ENCODE data around the gene COA1.
"Not testable (repeated sequence)": the region's sequence is repeated elsewhere in the genome, so short reads cannot be mapped to it uniquely, and the experiment has no call there.

Gene COA1

DNA sequence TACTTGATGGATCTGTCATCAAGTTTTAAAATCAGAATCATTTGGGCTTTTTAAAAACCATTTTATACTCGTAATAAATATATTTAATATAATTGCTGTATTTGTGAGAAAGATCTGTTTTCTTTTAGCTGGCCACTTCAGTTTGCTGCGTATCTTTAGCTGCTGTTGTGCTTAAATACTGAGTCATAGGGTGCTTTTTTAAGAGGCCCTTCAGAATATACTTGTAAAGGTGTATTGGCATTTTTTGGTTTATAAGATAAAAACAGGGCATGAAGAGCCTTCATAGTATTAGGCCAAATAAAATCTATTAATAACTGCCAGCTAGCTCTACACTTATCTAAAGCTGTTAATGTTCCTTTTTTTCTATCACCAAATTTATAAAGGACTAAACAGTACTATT is 102.6 kb downstream of the COA1 start:
- DNase-seq (ENCODE audit: low read depth), result no peak

DNA sequence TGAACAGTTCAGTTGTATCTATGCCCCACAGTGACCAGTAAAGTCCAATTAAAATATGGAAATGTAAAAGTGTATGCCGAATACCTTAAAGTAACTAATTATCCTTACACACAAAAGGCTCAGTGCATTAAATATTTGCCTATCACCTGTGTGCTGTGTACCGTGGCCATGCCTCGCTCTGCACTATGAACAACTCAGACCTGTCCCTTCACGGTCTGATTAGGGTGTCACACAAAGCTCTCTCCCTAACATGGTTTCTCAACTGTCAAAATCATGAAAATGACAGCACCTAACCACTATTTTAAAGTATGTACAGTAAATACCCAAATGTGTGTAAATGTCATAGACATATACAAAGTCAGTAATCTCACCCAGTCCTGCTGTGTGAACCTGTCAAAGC is 103.3 kb downstream of the COA1 start:
- no peak for DNase-seq (ENCODE audit: low read depth)

DNA sequence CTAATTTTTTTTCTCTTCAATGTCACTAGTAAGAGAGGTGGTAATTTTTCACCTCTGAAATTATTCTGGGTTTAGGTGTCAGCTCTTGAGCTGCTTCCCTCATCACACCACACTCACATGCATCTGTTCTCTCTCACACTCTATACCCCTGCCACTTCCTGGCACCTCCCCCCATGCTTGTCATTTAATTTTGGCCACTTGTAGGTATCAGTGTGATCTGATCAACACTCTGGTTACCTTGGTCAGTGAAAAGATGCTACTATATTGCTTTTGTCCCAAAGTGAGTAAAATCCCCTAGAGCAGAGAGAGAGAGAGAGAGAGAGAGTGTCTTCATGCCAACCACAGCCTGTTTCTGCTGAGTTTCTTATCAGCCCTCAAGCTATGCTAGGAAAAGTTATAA is 103.9 kb downstream of the COA1 start:
- no peak for DNase-seq (ENCODE audit: low read depth)

DNA sequence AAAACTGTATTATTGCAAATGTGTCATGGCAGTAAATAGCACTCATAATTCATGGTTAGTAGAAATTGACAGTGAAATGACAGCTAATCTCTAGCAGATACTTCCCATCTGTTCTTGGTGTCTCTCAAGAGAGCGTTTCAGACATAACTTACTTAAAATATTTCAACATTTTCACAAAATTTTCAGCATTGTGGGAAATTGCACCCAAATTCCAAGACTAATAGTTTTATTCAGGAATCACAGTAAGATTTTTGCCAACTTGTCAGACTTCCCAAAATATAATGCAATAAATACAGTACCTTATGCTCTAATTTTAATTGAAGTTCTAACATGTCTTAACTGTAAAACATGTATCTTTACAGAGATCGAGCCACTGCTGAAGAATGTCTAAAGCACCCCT is 105.2 kb downstream of the COA1 start:
- no peak for DNase-seq (ENCODE audit: low read depth)

DNA sequence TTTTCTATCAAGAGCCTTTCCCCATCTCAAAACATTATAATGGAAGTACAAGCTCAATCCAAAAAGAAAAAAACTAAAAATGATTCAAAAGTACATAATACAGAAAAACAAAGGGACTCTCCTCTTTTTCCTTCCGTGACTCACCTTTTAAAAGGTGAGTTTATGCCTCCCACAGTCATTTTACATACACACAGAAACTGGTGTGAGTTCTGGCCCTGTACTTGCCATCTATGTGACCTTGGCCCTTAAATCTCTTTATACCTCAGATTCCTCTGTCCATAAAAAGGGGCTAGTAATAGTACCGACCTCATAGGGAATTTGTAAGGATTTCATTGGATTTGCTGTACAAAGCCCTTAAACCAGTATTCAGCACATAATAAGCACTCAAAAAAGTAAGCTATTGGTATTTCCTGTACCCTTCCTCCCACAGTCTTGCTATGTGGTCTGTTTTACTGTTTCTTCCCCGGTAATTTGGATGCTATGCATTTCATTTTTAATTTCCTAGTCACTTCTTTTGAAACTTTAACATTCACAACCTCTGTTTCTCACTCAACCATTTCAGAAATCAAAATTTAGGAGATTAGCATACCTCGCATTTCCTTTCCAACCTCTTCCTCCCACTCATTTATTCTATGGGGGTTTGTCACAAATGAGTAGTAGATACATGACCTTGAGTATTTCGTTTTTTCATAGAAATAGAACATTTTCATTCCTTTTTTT is 107.4 kb downstream of the COA1 start:
- DNase-seq (ENCODE audit: low read depth), result no peak

DNA sequence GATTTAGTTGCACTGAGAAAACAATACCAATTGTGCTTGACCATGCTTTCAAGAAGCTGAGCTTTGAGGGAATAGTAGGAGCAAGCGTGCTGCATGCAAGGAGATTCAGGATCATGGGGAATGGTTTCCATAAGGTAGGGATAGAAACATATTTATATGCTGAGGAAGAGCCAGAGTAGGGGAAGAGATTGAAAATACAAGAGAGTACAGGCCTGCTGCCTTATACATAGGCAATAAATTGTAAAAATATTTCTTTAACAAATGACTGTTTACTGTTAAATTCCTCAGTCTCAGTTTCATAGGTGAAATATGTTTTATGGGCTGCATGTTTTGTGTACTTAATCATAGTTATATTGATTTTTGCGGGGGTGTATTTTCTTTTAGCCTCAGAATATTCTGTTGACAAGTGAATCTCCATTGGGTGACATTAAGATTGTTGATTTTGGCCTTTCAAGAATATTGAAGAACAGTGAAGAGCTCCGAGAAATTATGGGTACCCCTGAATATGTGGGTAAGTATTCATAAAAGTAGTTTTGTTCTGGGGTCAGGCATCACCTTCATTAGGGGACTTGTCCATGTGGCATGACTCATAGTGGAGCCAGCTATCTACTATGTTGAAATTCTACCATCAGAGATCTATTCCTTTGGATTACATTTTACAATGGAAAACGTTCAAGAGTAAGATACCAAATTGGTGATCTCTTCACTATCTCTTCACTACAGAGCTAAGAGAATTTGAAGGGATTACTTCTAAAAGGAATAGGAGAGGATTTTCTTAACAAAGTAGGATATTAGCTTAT is 109.9 kb downstream of the COA1 start:
- no peak for DNase-seq (ENCODE audit: low read depth)

DNA sequence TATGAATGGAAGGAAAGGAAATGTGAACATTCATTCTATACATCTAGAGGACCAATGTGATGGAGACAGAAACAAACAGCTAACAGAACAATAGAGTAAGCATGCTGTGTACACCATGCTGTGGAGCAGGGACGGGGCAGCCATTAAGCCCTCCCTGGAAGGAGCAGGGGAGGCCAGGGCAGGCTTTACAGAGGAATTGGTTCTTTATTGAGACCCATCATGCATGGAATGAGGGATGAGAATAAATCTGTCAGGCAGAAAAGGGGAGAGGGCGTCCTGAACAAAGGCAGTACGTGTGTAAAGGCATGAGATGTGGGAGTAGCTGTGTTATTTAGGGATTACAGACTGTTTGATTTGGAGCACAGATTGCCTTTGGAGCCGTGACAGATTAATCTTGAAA is 111.2 kb downstream of the COA1 start:
- DNase-seq (ENCODE audit: low read depth), result no peak

DNA sequence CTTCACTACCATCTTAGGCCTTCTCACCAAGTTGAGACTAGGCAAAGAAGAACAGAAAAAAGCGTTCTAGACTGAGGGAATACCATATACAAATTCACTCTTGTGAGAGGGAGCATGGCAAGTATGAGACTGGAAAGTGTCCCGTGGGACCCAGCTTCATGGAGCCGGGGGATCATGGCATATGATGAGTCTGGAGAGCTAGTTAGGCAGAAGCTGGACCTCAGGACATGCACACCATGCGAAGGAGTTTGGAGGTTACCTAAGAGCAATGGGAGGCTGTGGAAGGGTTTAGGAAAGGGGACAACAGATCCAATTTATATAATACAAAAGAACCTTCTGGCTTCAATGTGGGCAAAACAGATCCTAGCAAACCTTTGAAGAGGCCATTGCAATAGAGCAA is 112.3 kb downstream of the COA1 start:
- DNase-seq (ENCODE audit: low read depth), result no peak

DNA sequence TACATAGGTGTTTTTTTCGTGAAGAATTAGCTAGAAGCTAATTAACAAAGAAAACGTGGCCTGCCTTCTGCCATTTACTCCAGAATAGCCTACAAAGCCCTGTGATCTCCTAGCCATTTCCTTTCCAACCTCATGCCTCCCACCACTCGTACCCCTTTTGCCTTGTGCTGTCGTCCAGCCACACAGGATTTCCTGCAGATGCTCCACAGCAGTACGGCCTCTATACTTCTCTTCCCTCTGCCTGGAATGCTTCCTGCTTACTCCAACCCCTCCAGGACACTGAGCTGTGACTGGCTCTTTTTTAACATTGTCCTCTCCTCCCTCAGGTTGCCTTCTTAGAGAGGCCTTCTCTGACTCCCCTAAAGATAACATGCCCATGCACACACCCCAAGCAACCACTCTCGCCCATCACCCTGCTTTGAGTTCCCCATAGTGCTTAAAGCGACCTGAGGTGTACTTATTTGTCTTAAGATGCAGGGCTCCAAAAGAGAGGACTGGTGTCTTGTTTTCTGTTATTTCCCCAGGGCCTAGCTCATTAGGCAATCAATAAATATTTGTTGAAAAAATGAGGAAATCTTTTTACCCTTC is 113.7 kb downstream of the COA1 start:
- DNase-seq (ENCODE audit: low read depth), result no peak

DNA sequence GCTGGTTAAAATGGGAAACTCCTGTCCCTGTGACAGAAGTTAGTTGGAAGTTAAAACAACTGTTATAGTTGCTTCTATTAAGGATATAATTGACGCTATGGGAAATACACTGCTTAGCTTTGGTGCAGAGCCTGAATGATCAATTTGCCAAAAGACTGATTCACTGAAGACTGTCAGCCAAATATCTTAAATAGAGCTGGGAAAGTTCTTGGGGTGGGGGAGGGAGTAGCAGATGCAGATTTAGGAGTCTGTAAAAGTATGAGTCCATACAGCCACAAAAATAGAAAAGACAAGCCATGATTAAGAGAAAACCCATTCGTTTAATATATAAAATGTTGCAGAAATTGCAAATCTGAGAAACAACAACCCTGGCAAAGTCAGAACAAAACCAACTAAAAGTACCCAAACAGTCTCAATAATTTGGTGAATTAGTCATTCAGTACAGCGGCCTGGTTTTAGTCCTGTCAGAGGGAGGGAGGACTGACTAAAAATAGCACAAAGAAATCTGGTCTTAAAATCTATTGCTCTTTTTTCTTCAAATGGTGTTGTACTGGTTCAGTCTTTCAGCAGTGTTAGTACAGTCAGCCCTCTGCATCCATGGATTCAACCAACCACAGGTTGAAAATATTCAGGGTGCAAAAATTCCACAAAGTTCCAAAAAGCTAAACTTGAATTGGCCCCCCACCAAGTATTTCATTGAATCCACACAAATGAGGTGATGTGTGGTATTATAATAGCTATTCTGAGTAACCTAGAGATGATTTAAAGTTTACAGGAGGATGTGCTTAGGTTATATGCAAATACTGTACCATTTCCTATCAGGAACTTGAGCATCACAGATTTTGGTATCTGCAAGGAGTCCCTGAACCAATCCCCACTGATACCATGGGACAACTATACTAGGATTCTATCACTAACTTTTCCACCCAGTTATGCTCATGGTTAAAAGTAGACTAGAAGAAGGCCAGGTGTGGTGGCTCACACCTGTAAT is 116.4 kb downstream of the COA1 start:
- peak; percentile 60 for DNase-seq (ENCODE audit: low read depth)

DNA sequence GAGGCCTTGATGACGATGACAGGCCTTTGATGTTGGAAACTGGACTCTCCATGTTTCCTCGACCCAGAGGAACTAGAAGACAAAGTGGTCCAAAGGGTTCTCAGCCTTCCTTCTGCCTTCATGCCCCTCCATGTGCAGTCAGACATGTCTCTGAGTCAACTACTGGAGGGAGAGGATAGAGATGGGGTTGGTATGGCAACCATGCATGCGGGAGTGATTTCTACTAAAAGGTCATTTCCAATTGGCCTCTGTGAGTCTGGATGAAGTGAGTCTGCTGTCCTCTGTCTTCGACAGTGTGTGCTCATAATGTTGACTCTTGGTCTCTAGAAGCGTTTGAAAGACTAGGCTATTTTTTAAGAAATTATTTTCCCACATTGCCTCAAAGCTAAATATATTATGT is 117.2 kb downstream of the COA1 start:
- no peak for DNase-seq (ENCODE audit: low read depth)

DNA sequence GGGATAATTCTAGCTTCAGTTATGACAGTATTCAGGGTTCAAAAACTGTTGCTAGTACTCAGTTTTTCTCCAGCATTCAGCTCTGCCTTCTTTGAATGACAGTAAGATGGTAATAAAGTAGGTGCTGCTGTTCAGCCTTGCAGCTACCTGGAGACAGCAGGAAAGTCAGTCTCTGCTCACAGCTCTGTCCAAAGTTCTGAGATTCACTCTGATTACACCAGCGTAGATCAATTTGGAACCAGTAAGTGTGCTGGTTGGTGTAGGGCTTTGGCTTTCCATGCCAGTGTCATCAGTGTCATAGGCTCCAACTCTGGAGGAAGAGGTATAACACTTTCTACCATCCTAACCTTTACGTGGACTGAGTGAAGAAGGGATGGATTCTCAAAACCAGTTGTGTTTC is 120.2 kb downstream of the COA1 start:
- no peak for DNase-seq (ENCODE audit: low read depth)

DNA sequence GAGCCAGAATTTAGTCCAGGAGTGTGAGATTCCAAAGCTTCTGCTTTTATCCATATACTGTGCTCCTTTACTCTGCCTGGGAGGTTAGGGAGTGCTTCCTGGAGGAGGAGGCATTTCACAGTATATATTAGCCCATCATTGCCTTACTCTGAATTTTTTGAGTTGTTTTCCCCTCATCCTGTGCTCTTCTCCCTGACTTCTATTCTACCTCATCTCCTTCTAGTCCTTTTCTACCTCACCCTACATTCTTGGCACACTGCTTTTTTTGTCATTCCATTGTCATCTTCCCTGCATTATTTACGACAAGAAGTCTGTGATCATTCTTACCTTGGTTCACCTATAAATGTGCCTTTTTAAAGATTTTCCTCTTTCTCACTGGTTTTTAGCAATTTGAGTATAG is 125.1 kb downstream of the COA1 start:
- DNase-seq (ENCODE audit: low read depth), result no peak

DNA sequence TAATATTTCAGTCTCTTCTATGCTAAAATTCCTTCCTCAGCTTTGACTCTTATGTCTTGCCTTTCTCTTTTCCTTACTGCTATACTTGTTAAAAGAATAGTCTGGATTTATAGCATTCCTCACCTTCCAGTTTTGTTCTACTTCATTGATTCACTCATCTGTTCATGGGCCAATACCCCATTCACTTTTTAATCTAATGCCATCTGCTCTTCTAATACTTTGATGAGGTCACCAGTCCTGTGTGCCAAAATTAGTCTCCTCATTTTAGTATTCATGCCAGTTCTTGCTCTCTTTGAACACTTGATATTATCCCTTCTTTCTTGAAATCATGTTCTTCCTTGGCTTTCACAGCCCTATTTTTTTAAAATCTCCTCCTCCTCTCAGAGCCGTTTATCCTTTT is 127.1 kb downstream of the COA1 start:
- DNase-seq (ENCODE audit: low read depth), result no peak

DNA sequence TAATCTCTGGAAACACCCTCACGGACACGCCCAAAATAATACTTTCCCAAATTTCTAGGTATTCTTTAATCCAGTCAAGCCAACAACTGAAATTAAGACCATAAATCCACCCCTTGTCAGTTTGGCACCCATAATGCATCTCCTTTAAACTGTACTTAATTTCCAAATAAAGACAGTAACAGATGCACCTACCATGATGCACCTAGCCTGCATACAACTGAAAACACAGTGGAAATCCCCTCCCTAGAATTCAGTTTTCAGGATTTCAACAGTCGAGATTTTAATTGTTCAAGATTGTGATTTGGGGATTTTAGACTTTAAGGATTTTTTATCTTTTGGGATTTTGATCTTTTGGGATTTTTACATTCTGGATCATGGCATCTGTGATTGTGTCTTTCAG is 129.3 kb downstream of the COA1 start:
- DNase-seq (ENCODE audit: low read depth), result no peak

DNA sequence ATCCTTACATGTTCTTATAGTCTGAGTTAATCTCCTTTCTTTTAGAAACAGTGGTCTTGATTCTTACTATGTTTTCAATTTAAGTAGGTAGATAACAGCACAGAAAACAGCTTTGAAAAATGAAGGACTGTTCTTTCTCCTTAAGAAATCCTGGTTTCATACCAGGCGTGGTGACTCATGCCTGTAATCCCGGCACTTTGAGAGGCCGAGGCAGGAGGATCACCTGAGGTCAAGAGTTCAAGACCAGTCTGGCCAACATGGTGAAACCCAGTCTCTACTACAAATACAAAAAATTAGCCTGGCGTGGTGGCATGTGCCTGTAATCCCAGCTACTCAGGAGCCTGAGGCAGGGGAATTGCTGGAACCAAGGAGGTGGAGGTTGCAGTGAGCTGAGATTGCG is 132.9 kb downstream of the COA1 start:
- DNase-seq (ENCODE audit: low read depth), result not testable (repeated sequence)

DNA sequence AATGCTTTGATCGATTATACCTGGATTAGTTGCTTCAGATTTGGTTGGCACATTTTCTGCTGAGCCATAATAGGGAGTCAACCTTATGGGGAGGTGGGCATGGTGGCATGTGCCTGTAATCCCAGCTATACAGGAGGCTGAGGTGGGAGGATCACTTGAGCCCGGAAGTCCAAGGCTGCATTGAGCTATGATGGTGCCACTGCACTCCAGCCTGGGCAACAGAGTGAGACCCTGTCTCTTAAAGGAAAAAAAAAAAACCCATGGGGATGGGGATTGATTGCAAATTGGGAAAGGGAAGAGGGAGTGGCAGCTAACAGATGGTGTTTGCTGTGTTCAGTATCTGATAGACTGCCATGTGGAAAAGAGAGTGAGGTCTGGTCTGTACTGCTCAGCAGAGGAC is 135.3 kb downstream of the COA1 start:
- no peak for DNase-seq (ENCODE audit: low read depth)

DNA sequence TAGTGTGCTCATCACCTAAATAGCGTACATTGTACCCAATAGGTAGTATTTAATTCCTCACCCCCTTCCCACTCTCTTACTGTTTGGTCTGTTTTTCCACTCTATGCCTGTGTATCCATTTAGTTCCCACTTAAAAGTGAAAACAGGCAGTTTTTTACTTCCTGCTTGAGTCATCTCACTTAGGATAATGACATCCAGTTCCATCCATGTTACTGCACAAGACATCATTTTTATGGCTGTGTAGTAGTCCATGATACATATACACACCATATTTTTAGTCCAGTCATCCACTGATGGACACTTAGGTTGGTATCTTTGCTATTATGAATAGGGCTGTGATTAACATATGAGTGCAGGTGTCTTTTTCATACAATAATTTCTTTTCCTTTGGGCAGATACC is 136.3 kb downstream of the COA1 start:
- no peak for DNase-seq (ENCODE audit: low read depth)

DNA sequence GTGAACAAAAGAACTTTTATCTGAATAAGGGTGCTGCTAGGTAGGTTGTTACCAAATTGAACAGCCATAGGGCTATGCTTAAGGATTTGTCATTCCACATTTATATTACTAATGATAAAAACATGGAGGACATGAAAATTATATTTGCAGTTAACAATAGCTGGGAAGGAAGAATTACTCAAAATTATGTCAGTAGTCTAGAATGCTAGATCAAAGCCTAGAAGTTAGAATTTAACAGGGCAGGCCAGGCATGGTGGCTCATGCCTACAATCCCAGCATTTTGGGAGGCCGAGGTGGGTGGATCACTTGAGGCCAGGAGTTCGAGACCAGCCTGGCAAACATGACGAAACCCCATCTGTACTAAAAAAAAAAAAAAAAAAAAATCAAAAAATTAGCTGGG is 137.0 kb downstream of the COA1 start:
- DNase-seq (ENCODE audit: low read depth), result no peak

DNA sequence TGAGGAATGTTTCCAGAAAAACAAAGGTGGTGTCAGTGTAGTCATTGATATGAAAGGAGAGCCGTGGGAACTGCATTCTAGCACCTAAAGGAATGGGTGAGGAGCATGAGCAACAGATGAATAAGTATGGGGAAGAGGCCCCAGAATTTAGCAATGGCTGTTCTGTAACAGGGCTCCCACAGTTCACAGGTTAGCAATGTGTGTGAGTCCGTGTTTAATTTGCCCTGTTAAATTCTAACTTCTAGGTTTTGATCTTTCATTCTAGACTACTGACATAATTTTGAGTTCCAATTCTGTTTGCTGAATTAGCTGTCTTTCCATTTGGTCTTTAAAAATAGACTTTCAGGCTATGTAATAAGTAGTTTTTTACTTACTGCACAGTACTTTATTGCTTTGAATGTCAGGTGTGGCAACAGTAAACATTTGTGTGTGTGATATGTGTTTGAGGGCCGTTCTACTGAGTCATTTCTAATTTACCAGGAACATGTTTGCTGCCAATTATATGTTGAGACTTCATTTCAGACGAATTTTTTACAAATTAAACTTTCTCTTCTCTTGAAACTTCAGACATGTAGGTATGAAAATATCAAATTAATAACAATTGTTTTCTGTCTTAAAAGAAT is 137.7 kb downstream of the COA1 start:
- DNase-seq (ENCODE audit: low read depth), result no peak

DNA sequence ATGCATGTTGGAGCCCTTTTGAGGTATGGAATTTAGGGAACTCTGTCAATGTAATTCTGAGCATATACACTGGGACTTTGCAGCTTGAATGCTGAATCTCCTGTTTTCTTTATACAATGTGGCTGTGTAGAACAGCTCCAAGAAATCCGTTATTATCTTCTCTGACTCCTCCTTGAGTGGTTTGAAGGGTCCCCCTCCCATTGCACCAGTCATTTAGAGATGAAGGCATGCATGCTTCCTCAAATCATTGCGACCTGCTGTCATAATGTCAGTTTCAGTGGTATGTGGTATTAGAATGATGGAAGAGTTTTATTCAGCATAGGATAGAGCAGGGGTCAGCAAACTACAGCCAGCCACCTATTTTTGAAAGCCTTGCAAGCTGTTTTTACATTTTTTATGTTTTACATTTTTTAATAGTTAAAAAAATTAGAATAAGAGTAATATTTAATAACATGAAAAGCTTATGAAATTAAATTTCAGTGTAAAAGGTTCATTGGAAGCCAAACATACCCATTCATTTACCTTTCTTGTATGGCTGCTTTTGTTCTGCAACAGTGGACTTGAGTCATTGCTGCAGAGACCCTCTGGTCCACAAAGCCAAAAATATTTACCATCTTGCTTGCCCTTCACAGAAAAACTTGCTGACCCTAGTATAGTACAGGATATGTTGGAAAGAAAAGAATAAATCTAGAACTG is 138.3 kb downstream of the COA1 start:
- no peak for DNase-seq (ENCODE audit: low read depth)

Measured in GM04503 (cell line).